GM20000 (cell line): Measurements from ENCODE around the gene CHAD.

ENCODE experiments used
- DNase-seq: peaks from one replicate; pipeline ENCODE4 v3.0.0; 2012; ENCODE audit warnings: low spot score
- CTCF ChIP-seq: IDR thresholded peaks from 2 replicates; pipeline ENCODE4 v1.5.1; 2012; ENCODE audit warnings: mild to moderate bottlenecking, control low read depth; ENCODE audit errors: extremely low read depth, missing control alignments

Gene CHAD

DNA sequence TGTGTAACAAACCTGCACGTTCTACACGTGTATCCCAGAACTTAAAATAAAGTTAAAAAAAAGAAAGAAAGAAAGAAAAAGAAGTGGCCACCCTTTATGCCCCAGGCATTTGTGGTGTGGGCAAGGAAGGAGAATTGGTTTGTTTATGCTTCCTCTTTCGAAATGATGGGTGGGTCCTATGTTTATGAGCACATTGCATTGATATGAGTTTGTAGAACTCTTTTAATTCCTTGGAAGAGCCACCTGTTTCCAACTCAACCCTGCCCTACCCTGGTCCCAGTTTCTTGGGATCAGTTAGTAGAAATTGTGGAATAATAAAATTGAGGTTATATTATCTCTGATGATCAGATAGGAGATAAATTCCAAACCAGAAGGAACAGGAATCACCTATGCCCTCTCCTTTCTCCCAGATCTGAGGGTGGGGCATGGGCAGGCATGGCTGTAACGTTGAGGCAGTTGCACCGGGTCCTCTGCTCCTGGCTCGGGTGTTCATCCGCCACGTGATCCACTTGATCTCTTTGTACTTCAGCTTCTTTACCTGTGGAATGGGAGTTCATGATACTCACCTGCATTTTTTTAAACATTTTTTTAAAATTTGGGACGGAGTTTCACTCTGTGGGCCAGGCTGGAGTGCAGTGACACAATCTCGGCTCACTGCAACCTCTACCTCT, 15.9 kb downstream of the CHAD start:
- DNase-seq: peak; percentile 25
- TF ChIP-seq CTCF: no peak

GRCh38 chr17:50451943-50452629, 16.6 kb downstream of the CHAD start:
- no peak for TF ChIP-seq CTCF
- no peak for DNase-seq

- DNase-seq: no peak
- no peak for TF ChIP-seq CTCF
Observed at GRCh38 chr17:50448643-50449042, 20.0 kb downstream of the CHAD start.

DNA sequence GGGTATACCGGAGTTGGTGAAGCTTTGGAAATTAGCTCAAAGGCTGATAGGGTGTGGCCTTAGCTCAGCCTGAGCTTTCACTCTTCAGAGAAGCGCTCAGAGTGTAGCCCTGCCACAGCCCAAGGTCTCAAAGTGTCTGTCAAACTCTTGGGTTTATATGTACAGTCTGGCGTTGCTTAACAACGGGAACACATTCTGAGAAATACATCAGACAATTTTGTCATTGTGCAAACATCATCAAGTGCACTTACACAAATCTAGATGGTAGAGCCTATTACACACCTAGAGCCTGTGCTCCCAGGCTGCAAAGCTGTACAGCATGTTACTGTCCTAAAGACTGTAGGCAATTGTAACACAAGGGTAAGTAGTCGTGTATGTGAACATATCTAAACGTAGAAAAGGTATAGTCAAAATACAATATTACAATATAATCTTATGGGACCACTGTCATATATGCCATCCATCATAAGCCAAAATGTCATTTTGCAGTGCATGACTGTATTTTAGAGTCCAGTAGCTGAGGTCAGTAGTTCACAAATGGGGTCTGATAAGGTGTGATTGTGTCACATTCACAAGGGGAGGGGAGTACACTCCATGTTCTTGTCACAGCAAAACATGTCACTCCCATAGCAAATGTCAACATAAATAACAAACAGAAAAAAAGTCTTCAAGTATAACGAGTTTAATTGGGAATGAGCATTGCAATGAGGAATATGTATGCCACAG, 20.6 kb downstream of the CHAD start:
- no peak for TF ChIP-seq CTCF
- DNase-seq: no peak

DNA sequence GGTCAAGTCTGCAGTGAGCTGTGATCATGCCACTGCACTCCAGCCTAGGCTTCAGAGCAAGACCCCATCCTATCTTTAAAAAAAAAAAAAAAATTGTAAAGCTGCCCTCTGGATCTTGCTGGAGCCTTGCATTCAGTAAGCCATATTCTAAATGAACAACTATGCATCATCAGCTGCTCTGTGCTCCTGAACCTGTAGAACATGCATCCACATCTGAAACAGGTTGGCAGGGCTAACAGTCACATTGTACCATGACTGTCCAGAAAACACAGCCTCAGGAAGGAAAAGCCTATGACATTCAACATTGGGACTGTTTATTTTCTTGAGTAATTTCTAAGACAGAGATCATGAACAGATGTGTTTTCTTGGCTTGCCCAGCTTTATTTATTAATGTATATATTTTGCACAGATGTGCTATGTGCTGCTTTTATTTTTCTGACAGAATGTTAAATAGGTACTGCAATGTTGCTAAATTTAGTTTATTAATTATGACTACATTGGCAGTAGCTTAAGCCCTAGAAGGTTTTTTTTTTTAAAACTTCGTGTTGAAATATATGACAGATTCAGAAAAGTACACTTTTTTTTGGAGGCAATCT, 22.9 kb downstream of the CHAD start:
- no peak for TF ChIP-seq CTCF
- DNase-seq: no peak

- TF ChIP-seq CTCF: no peak
- no peak for DNase-seq
Observed at GRCh38 chr17:50444841-50445715, 23.6 kb downstream of the CHAD start.
